ENCODE results near the gene BARHL1. TPM values are rescaled to one million over a fixed set of nuclear protein-coding genes. Genes with fewer than 3 reads are reported as not detected.

Gene BARHL1
- polyA plus RNA-seq, 1 of the 3 experiments (the other 2 are of a cell fraction), result not detected

DNA sequence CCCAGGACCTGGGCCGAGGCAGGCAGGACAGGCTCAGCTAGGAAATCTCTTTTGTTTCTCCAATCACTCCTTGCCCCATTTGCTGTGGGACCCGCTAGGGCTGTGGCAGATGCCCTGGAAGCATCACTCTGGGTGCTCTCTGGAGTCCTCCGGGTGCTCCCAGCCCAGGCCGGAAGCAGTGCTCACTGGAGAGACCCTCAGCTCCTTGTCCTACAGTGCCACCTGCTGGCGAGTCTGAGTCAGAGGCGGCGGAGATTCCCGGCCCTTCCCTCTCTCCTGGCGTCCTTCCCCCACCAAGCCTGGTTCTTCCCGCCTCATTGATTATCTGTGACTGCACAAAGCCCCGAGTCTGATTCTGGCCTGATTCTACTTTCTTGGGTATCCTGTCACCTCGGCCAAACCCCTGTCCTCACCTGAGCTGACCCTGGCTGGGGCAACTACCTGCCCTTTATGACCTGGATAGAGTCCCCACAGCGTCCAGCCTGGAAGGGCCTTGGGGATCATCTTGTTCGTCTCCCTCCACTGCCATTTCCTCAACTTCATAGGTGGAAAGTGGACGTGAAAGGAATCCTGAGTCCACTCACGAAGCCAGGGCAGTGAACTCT lies 7.3 kb upstream of the BARHL1 start:
- H3K79me2 ChIP-seq (ENCODE audit: insufficient read depth), result no peaks in the 10 kb centered on the region
- TF ChIP-seq, protein P1, sequence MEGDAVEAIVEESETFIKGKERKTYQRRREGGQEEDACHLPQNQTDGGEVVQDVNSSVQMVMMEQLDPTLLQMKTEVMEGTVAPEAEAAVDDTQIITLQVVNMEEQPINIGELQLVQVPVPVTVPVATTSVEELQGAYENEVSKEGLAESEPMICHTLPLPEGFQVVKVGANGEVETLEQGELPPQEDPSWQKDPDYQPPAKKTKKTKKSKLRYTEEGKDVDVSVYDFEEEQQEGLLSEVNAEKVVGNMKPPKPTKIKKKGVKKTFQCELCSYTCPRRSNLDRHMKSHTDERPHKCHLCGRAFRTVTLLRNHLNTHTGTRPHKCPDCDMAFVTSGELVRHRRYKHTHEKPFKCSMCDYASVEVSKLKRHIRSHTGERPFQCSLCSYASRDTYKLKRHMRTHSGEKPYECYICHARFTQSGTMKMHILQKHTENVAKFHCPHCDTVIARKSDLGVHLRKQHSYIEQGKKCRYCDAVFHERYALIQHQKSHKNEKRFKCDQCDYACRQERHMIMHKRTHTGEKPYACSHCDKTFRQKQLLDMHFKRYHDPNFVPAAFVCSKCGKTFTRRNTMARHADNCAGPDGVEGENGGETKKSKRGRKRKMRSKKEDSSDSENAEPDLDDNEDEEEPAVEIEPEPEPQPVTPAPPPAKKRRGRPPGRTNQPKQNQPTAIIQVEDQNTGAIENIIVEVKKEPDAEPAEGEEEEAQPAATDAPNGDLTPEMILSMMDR (IDR thresholded peaks at IDR 0.05), result peak; percentile 80
- TF ChIP-seq MXI1 (IDR thresholded peaks at IDR 0.05; ENCODE audit: low read depth, low read length), result no peak
- TF ChIP-seq RXRA (IDR thresholded peaks at IDR 0.05; ENCODE audit: borderline replicate concordance, low read depth), result no peak
- TF ChIP-seq, protein P2, sequence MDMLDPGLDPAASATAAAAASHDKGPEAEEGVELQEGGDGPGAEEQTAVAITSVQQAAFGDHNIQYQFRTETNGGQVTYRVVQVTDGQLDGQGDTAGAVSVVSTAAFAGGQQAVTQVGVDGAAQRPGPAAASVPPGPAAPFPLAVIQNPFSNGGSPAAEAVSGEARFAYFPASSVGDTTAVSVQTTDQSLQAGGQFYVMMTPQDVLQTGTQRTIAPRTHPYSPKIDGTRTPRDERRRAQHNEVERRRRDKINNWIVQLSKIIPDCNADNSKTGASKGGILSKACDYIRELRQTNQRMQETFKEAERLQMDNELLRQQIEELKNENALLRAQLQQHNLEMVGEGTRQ (IDR thresholded peaks at IDR 0.05; ENCODE audit: borderline replicate concordance, low read depth, low read length), result no peak
- TF ChIP-seq POLR2AphosphoS5 (IDR thresholded peaks at IDR 0.05; ENCODE audit: low read depth, low read length), result no peak
- TF ChIP-seq, protein P3, sequence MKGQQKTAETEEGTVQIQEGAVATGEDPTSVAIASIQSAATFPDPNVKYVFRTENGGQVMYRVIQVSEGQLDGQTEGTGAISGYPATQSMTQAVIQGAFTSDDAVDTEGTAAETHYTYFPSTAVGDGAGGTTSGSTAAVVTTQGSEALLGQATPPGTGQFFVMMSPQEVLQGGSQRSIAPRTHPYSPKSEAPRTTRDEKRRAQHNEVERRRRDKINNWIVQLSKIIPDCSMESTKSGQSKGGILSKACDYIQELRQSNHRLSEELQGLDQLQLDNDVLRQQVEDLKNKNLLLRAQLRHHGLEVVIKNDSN (IDR thresholded peaks at IDR 0.05; ENCODE audit: borderline replicate concordance, low read depth), result no peak
- no peak for TF ChIP-seq SIN3A (IDR thresholded peaks at IDR 0.05; ENCODE audit: borderline replicate concordance, low read depth, low read length)
- no peak for TF ChIP-seq GABPA (IDR thresholded peaks at IDR 0.05; ENCODE audit: low read depth)
- TF ChIP-seq JUND (IDR thresholded peaks at IDR 0.05), result no peak
- TF ChIP-seq, protein P4, sequence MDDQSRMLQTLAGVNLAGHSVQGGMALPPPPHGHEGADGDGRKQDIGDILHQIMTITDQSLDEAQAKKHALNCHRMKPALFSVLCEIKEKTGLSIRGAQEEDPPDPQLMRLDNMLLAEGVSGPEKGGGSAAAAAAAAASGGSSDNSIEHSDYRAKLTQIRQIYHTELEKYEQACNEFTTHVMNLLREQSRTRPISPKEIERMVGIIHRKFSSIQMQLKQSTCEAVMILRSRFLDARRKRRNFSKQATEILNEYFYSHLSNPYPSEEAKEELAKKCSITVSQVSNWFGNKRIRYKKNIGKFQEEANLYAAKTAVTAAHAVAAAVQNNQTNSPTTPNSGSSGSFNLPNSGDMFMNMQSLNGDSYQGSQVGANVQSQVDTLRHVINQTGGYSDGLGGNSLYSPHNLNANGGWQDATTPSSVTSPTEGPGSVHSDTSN (IDR thresholded peaks at IDR 0.05), result no peak
- TF ChIP-seq EP300 (IDR thresholded peaks at IDR 0.05; ENCODE audit: borderline replicate concordance in 1 of 2, low read depth in 1 of 2, low read length in 1 of 2), result no peak
- peak; percentile 99 for TF ChIP-seq RAD21 (IDR thresholded peaks at IDR 0.05; ENCODE audit: low read length)
- TF ChIP-seq FOXJ3 (CRISPR knock-in tag; IDR thresholded peaks at IDR 0.05), result no peak
- TF ChIP-seq EZH2phosphoT487 (IDR thresholded peaks at IDR 0.05; ENCODE audit: borderline replicate concordance, low read depth), result no peak
- no peak for TF ChIP-seq TAF1 (IDR thresholded peaks at IDR 0.05; ENCODE audit: borderline replicate concordance, low read depth, low read length)
- peak; percentile 22 for TF ChIP-seq CHD2 (IDR thresholded peaks at IDR 0.05; ENCODE audit: low read length, partially characterized antibody)
- TF ChIP-seq, protein P5, sequence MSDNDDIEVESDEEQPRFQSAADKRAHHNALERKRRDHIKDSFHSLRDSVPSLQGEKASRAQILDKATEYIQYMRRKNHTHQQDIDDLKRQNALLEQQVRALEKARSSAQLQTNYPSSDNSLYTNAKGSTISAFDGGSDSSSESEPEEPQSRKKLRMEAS (IDR thresholded peaks at IDR 0.05; ENCODE audit: low read depth), result no peak
- TF ChIP-seq YY1 (IDR thresholded peaks at IDR 0.05; ENCODE audit: low read depth), result no peak
- TF ChIP-seq SMC3 (IDR thresholded peaks at IDR 0.05; ENCODE audit: low read depth, low read length), result peak; percentile 98
- TF ChIP-seq ELF1 (IDR thresholded peaks at IDR 0.05), result peak; percentile 31; the same call in 1 of the 2 replicates
- TF ChIP-seq TCF12 (IDR thresholded peaks at IDR 0.05), result no peak
- no peak for TF ChIP-seq GATA2 (CRISPR knock-in tag; IDR thresholded peaks at IDR 0.05)
- TF ChIP-seq RFX5 (IDR thresholded peaks at IDR 0.05; ENCODE audit: low read length), result no peak
- TF ChIP-seq, protein P6, sequence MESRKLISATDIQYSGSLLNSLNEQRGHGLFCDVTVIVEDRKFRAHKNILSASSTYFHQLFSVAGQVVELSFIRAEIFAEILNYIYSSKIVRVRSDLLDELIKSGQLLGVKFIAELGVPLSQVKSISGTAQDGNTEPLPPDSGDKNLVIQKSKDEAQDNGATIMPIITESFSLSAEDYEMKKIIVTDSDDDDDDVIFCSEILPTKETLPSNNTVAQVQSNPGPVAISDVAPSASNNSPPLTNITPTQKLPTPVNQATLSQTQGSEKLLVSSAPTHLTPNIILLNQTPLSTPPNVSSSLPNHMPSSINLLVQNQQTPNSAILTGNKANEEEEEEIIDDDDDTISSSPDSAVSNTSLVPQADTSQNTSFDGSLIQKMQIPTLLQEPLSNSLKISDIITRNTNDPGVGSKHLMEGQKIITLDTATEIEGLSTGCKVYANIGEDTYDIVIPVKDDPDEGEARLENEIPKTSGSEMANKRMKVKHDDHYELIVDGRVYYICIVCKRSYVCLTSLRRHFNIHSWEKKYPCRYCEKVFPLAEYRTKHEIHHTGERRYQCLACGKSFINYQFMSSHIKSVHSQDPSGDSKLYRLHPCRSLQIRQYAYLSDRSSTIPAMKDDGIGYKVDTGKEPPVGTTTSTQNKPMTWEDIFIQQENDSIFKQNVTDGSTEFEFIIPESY (IDR thresholded peaks at IDR 0.05; ENCODE audit: borderline replicate concordance, low read depth), result no peak
- no peak for TF ChIP-seq MEF2A (IDR thresholded peaks at IDR 0.05; ENCODE audit: borderline replicate concordance, low read depth)
- no peak for TF ChIP-seq TEAD4 (IDR thresholded peaks at IDR 0.05; ENCODE audit: borderline replicate concordance, insufficient read depth)
- no peak overlapping the region for H3K9ac ChIP-seq
- H3K36me3 ChIP-seq (replicated peaks in 1 of 2; ENCODE audit: control insufficient read depth in 1 of 2, insufficient read depth in 2 of 2, low read length in 1 of 2), result no peaks in the 10 kb centered on the region
- CTCF ChIA-PET, result interaction anchor here (0.6 to 3.2 kb wide), 53 partner anchors 9 to 812 kb away, joined by 3 to 42 read pairs (median 4); partner anchors contain the start of gene SETX
- WGBS (ENCODE audit: low lambda C conversion rate), result 12% methylated on average over 14 of the region's 16 CpGs
- POLR2A ChIA-PET, result no interaction called here
- no peaks in the 10 kb centered on the region for H3K9me2 ChIP-seq
- no peaks in the 10 kb centered on the region for H4K20me1 ChIP-seq (ENCODE audit: insufficient read depth)
- H3K4me1 ChIP-seq (ENCODE audit: control insufficient read depth in 1 of 2, insufficient read depth in 2 of 2, low read depth in 1 of 2, low read length in 1 of 2), result no peaks in the 10 kb centered on the region; a peak in 1 of 4 replicates
- no peak overlapping the region; a peak in 1 of 4 replicates for H3K4me3 ChIP-seq (ENCODE audit: low read depth in 2 of 2, low read length in 1 of 2)
- peaks cover 33% of the 10 kb centered on the region for H3K27me3 ChIP-seq (ENCODE audit: insufficient read depth)
- H3K9me3 ChIP-seq, result no peaks in the 10 kb centered on the region
- no peak overlapping the region for H2AFZ ChIP-seq (ENCODE audit: low read depth)
- peak; percentile 93 for DNase-seq
- no peak overlapping the region for H3K4me2 ChIP-seq
- no peak overlapping the region for H3K27ac ChIP-seq (ENCODE audit: low read depth in 2 of 2, low read length in 1 of 2)
- H3F3A ChIP-seq (replicated peaks; ENCODE audit: insufficient read depth), result no peaks in the 10 kb centered on the region

All from SK-N-SH (cell line).